GM19240 (cell line): Measurements from ENCODE around the gene SF3A2.

Experiments
- DNase-seq: peaks from one replicate; pipeline ENCODE4 v3.0.0; 2011; ENCODE audit warnings: low spot score; ENCODE audit not compliant: insufficient read length

SF3A2 gene

DNA sequence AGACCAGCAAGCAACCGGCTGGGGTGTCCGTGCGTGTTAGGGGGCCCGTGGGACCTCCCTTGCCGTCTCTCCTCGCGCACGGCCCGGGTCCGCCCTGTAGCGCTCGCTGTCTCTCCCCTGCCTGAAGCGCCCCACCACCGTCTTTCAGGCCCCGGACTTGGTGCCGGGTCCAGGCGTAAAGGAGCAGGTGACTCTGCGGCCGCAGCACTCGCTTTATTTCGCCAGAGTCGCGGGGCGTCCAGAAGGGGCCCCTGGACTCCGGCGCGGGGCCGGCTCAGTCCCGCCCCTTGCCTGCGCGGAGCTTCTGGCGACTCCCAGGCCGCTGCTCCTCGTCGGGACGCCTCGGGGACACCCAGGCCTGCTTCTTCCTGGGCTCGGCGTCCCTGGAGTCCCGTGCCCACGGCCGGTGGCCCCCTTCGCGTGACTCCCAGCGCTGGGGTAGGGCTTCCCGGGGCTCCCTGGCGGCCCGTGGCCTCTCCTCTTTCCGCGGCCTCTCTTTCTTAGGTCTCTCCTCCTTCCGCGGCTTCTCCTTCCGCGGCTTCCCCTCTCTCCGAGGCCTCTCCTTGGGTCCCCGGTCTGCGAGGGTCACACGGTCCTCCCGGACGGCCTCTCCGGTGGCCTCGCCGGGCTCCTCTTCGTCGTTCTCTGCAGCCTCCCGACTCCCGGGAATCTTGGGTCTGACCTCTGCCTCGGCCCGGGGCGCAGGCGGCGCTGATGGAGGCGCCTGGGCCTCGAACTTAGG is 15.6 kb downstream of the SF3A2 start:
- DNase-seq, result no peak

GRCh38 chr19:2252797-2253105 is 16.1 kb downstream of the SF3A2 start:
- DNase-seq, result no peak

GRCh38 chr19:2253106-2254063 is 16.8 kb downstream of the SF3A2 start:
- no peak for DNase-seq

- DNase-seq, result no peak
Measured at GRCh38 chr19:2254064-2254872, 17.6 kb downstream of the SF3A2 start.

GRCh38 chr19:2255112-2255845 is 18.7 kb downstream of the SF3A2 start:
- no peak for DNase-seq

DNA sequence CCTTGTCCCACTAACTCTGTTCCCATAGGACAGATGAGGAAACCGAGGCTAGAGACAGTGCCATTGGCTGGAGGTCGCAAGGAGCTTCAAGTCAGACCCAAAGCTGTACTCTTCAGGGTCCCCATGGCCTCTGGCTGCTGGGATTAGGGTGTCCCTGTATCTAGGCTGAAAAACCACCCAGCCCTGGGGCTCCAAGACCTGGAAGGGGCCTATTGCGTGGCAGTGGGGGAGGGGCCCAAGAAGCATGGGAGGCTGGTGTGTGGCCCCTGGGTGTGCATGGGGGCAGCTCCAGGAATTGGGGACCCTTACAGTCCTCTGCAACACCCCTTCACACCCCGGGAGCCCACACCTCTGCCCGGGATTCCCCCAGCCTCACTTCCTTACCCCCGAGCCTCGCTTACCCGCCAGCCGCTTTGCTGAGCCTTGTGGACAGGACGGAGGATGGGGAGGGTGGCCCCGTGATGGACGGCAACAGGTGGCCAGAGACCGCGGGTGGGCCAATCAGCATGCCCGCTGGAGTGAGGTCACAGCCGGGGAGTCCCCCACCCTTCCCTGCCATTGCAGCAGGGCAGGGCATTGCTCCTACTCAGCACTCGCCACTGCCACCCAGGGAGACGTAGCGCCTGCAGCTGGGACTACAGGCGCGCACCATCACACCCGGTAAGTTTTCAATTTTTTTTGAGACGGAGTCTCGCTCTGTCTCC is 19.5 kb downstream of the SF3A2 start, which contains the start of gene JSRP1:
JSRP1 (minus strand) TSS at position 436 of the 704 bp plus-strand sequence. CDS start 1,103 bp downstream, outside the sequence.
- no peak for DNase-seq

- DNase-seq, result no peak
Measured at GRCh38 chr19:2259336-2259735, 22.7 kb downstream of the SF3A2 start.

- DNase-seq, result no peak
Measured at GRCh38 chr19:2260341-2260805, 23.7 kb downstream of the SF3A2 start.

- DNase-seq, result no peak
Measured at GRCh38 chr19:2261438-2262172, 25.0 kb downstream of the SF3A2 start.

DNA sequence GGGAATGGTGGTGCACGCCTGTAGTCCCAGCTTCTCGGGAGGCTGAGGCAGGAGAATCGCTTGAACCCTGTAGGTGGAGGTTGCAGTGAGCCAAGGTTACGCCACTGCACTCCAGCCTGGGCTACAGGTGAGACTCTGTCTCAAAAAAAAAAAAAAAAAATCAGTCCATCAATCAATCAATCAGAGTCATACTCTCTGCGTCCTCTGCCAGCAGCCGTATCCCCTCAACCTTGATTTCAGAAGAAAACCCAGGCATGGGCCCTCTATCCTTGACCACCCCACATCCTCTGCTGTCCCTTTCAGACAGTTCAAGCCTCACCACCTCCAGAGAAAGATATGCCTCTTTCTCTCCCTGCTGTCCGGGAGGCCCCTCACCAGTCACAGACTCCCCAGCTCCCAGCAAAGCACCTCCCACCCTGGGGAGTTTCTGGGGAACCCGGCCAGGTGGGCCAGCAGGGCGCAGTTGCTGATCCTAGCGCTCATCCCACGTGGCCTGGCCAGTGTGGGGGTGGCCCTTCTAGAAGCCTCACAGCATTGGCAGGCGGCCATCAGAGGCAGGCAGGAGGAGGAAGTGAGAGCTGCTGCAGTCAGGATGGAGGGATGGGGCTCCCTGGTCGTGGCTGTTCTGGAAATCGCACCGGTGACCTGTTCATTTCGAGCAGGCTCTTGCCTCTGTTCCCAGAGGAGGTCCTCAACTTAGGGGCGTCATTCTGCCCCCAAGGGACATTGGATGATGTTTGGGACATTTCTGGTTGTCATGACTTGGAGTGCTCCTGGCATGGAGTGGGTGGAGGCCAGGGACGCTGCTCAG is 29.8 kb downstream of the SF3A2 start:
- no peak for DNase-seq

- no peak for DNase-seq
Measured at GRCh38 chr19:2268480-2268830, 31.8 kb downstream of the SF3A2 start.

- no peak for DNase-seq
Measured at GRCh38 chr19:2268861-2269243, 32.2 kb downstream of the SF3A2 start.

- peak; percentile 97 for DNase-seq
Measured at GRCh38 chr19:2269244-2270156, 32.9 kb downstream of the SF3A2 start.

DNA sequence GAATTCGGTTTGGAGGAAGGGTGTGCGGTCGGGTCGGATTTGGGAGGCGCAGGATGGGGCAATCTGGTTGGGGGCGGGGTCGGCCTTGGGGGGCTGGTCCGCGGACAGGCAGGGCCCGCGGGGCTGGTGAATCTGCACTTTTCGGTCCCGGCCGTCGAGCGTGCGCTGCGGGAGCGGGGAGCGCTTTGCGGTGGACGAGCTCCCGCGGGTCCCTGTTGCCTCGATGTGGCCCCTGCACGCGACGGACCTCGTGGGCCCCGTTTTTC is 33.5 kb downstream of the SF3A2 start:
- DNase-seq, result no peak

DNA sequence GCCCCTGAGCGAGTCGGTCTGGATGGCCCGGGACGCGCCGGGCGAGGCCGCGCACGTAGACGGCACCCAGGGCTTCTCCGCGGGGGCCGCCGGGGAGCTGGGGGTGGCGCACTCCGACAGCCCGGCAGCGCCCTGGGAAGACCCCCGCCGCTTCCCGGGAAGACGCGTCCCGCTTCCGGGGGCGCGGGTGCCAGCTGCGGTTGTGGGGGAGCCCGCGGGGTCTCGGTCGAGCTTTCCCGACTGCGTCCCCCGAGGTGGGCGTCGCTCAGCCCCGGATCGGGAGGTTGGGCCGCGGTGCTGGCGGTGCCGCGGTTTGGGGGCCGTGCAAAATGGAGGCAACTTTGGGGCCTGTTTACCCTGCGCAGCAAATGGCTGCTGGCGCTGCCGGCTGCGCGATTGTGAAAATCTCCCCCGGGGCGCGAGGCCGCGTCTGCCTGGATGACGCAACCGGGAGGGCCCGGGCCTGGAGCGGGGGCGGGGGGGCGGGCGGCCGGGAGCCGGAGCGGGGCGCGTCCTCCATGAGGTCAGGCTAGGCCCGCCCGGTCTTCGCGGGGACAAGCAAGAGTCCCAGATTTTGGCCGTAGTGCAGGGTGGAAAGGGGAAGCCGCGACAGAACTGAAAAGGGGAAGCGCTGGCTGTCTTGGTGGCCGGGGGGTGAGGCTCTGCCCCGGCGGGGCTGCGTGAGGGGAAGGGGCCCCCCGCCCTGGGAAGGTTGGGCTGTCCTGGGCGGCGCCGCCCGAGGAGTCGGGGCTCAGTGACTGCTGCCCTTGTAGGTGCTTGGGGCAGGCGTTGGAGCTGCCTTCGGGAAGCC is 34.0 kb downstream of the SF3A2 start:
- no peak for DNase-seq

GRCh38 chr19:2271234-2272103 is 34.8 kb downstream of the SF3A2 start:
- DNase-seq, result no peak
